ENCODE results near the gene GPRC5B.

Gene GPRC5B, protein sequence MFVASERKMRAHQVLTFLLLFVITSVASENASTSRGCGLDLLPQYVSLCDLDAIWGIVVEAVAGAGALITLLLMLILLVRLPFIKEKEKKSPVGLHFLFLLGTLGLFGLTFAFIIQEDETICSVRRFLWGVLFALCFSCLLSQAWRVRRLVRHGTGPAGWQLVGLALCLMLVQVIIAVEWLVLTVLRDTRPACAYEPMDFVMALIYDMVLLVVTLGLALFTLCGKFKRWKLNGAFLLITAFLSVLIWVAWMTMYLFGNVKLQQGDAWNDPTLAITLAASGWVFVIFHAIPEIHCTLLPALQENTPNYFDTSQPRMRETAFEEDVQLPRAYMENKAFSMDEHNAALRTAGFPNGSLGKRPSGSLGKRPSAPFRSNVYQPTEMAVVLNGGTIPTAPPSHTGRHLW

GRCh38 chr16:19884611-19885450, at the start of gene GPRC5B:
Gene GPRC5B, minus strand, starts transcription at chr16:19884848. Its CDS starts 12,003 bp downstream, at chr16:19872845.
- DNase-seq = peak; percentile 26 to 60

GRCh38 chr16:19933740-19934139, 49.1 kb upstream of the GPRC5B start:
- no peak for DNase-seq

- no peak for DNase-seq
Observed at GRCh38 chr16:19929062-19929511, 44.4 kb upstream of the GPRC5B start.

- no peak for DNase-seq
Observed at GRCh38 chr16:19928432-19928831, 43.8 kb upstream of the GPRC5B start.

GRCh38 chr16:19926449-19927390, 42.1 kb upstream of the GPRC5B start:
- no peak for DNase-seq

DNA sequence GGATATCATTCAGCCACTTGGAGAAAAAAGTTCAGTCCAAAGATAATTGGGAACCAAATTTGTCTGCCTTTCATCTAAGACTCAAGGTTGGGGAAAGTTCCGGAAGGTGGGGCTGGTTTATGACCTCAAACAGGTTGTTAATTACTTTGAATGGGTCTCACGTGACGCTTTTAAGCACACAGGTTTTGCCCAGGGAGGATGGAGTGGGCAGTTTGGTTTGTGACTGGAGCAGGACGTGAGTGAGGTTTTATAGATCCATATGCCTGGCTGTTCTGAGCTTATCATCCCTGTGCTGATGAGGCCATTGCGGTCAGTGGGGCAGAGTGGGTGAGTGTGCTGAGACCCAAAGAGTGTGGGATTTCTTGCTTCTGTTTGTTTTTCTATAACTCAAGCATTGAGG, 38.7 kb upstream of the GPRC5B start:
- no peak for DNase-seq

DNA sequence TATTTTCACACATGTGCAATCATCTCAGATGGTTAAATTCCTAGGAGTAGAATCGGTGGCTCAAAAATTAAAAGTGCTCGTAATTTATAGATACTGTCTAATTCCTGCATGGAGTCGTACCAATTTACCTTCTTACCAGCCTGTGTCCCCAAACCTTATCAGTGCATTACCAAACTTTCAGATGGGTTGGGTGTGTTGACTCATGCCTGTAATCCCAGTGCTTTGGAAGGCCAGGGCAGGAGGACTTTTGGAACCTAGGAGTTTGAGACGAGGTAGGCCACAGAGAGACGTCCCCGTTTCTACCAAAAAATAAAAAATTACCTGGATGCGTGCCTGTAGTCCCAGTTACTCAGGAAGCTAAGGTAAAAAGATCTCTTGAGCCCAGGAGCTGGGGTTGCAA, 34.5 kb upstream of the GPRC5B start:
- DNase-seq = no peak

DNA sequence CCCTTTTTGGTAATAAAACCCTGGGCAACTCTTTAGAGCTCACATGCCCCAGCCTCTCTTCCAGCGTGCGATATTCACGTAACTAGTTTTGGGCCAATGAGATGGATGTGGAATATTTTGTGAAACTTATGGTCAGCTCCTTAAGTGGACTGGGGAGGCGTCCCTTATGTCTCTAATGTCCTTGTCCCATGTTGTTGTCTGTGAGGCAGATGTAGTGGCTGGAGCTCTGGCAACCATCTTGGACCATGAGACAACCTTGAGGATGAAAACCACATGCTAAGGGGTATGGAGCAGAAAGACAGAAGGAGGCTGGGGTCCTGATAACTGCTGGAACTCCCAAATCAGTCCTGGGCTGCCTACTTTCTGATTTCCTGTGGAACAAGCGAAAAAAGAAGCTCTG, 31.4 kb upstream of the GPRC5B start:
- no peak for DNase-seq

DNA sequence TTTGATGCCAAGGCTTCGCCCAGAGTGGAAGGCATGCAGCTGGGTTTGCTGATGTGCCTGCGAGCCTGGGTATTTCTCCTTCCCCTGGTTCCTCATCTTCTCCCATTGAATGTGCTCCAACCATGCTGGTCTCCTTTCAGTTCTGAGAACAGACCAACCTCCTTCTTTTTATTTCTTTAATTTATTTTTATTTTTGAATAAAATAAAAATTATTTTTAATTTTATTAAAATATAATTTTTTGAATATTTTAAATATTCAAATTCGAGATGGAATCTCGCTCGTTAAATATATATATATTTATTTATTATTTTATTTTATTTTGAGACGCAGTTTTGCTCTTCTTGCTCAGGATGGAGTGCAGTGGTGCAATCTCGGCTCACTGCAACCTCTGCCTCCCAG, 30.2 kb upstream of the GPRC5B start:
- no peak for DNase-seq

GRCh38 chr16:19913340-19913645, 28.6 kb upstream of the GPRC5B start:
- no peak for DNase-seq

- no peak for DNase-seq
Observed at GRCh38 chr16:19912455-19913339, 28.0 kb upstream of the GPRC5B start.

GRCh38 chr16:19911747-19912454, 27.3 kb upstream of the GPRC5B start:
- DNase-seq = no peak

DNA sequence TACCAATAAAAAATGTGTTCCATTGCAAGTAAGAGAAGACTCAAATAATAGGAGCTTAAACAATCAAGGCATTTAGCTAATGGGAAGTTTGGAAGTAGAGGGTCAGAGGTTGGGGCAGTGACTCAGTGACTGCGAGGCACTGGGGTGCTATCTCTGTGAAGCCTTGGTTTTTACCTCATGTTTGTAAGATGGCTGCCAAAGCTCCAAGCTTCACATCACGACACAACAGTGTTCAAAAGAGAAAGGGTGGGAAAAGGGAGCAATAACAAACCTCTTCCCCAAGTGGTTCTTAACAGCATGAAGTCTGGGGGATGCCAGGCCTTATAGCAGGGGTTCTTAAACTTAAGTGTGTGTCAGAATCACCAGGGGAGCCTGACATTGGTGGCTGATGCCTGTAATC, 26.6 kb upstream of the GPRC5B start:
- no peak for DNase-seq

- no peak for DNase-seq
Observed at GRCh38 chr16:19909750-19910322, 25.2 kb upstream of the GPRC5B start.

DNA sequence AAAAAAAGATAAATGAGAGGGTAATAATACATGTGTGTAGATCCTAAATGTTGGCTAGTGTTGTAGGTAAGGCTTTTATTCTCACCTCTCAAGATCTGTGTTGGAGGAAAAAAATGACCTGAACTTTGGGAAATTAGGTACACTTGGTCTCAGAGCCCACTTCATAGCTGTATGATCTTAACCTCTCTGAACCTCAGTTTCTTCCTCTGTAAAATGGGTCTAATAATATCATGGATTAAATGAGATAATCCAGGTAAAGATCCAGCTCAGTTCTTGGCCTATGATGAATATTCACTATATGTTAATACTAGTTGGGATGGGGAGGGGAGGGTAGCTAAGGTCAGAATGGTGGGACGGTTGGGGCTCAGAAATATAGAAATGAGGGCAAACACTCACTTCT, 24.3 kb upstream of the GPRC5B start:
- DNase-seq = no peak

- peak; percentile 63 to 71 for DNase-seq
Observed at GRCh38 chr16:19907161-19907992, 22.7 kb upstream of the GPRC5B start.

DNA sequence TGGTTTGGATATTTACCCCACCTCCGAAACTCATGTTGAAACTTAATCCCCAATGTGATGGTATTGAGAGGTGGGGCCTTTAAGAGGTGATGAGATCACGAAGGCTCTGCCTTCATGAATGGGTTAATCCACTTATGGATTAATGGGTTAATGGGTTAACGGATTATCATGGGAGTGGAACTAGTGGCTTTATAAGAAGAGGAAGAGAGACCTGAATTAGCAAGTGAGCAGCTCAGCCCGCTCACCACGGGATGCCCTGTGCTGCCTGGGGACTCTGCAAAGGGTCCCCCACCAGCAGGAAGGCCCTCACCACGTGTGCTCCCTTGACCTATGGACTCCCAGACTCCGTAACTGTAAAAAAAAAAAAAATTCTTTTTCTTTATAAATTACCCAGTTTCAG, 16.5 kb upstream of the GPRC5B start:
- DNase-seq = no peak

DNA sequence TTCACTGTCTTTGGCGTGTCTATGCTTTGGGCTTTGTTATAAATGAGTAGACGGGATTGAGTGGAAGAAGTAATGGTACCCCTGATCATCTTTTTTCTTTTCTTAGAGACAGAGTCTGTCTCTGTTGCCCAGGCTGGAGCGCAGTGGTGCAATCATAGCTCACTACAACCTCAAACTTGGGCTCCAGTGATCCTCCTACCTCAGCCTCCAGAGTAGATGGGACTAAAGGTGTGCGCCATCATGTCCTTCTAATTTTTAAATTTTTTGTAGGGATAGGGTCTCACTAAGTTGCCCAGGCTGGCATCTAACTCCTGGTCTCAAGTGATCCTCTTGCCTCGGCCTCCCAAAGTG, 14.9 kb upstream of the GPRC5B start:
- no peak for DNase-seq

DNA sequence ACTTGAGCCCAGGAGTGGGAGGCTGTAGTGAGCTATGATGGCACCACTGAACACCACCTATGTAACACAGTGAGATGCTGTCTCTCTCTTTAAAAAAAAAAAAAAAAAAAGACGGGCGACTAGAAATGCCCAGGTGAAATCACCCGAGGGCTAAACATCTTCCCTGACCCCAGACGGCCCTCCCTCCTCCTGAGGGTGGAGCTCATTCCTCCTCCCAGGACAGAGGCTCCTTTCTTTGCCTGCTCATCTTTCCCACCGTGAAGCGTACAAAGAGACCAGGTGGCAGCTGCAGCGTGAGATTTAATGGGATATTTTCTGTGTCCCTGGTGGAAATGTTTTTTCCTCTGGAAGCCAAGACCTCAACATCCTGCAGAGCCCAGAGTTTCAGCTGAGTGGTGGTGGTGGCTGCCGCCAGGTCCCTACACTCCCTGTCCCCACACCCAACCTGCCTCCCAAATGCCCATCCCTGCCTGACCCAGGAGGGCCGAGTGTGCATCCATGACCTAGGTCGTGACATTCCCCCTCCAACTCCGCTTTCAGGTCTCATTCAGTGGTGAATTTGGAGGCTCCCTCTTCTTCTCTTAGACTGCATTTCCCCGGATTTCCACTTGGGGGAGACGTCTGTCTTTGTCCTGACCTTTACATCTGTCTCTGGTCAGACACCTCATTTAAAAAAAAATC, 14.4 kb upstream of the GPRC5B start:
- peak in 1 of 2 donors; percentile 46 for DNase-seq
